Breast epithelium (tissue), 4 donors: Measurements from ENCODE around the gene AGAP9. TPM values are rescaled to one million over a fixed set of nuclear protein-coding genes. Genes with fewer than 3 reads are reported as not detected.
"Not testable (repeated sequence)": the region's sequence is repeated elsewhere in the genome, so short reads cannot be mapped to it uniquely, and the experiment has no call there.

Experiments
- DNase-seq, 2 donors: peaks; one replicate each; pipeline ENCODE4 v3.0.0-alpha.2; 2019; ENCODE audit warnings: low spot score in 2 of 2
- H3K27ac ChIP-seq, 2 donors: fragments of 200-600 bp; sonication (generic) in 1 of 2; one replicate each; pipeline ENCODE4 v1.5.1; 2016 to 2019; ENCODE audit warnings: mild to moderate bottlenecking in 1 of 2
- H3K27me3 ChIP-seq, 2 donors: fragments of 200-600 bp; sonication (generic) in 1 of 2; one replicate each; pipeline versions ENCODE4 v1.5.1 to v1.6.0; 2017 to 2019; ENCODE audit warnings: control low read depth in 1 of 2, mild to moderate bottlenecking in 1 of 2
- H3K36me3 ChIP-seq: fragments of 200-600 bp; one replicate; pipeline ENCODE4 v1.5.1; 2019
- H3K4me1 ChIP-seq, 2 donors: fragments of 200-600 bp; sonication (generic); one replicate each; pipeline ENCODE4 v1.5.1; 2016 to 2019; ENCODE audit warnings: control low read depth in 1 of 2
- H3K4me3 ChIP-seq, 3 donors: fragments of 200-600 bp; sonication (generic); 1 replicate in 2 of 3; 2 replicates in 1 of 3; pipeline ENCODE4 v1.5.1; 2016 to 2019; ENCODE audit warnings: mild to moderate bottlenecking in 3 of 3, moderate library complexity in 2 of 3
- H3K9me3 ChIP-seq, 2 donors: fragments of 200-600 bp; sonication (generic) in 1 of 2; one replicate each; pipeline ENCODE4 v1.5.1; 2016 to 2019; ENCODE audit warnings: control low read depth in 1 of 2
- POLR2A ChIP-seq: fragments of 450-650 bp; IDR thresholded peaks from one replicate; pipeline ENCODE4 v1.6.1; 2016; ENCODE audit warnings: antibody characterized with exemption, mild to moderate bottlenecking, moderate library complexity
- POLR2AphosphoS5 ChIP-seq, 3 donors: sonication (generic); formaldehyde crosslinking; IDR thresholded peaks; one replicate each; pipeline ENCODE4 v1.6.1; 2017; ENCODE audit warnings: antibody characterized with exemption in 3 of 3
- intact Hi-C: fragments of 100-400 bp; cut with DNase I; formaldehyde crosslinking; loops from one replicate; pipeline ENCODE4 v1.15.1; 2023; ENCODE audit warnings: low total_unique reads
- total RNA-seq, 3 donors: library from RNA; depleted of rRNA; stranded (reverse); fragments of >200 nt; gene quantifications; one replicate each; pipeline ENCODE4 v1.1.0, GENCODE V29; 2016
- TF ChIP-seq, protein P1 (sequence below), 3 donors: fragments of 450-650 bp; IDR thresholded peaks; one replicate each; pipeline ENCODE4 v1.5.1; 2016 to 2017; ENCODE audit warnings: antibody characterized with exemption in 3 of 3, mild to moderate bottlenecking in 3 of 3, moderate library complexity in 3 of 3

The AGAP9 gene
- total RNA-seq, 3 donors from 2014 or later: 5.8 to 21.0 (median 6.0) TPM

DNA sequence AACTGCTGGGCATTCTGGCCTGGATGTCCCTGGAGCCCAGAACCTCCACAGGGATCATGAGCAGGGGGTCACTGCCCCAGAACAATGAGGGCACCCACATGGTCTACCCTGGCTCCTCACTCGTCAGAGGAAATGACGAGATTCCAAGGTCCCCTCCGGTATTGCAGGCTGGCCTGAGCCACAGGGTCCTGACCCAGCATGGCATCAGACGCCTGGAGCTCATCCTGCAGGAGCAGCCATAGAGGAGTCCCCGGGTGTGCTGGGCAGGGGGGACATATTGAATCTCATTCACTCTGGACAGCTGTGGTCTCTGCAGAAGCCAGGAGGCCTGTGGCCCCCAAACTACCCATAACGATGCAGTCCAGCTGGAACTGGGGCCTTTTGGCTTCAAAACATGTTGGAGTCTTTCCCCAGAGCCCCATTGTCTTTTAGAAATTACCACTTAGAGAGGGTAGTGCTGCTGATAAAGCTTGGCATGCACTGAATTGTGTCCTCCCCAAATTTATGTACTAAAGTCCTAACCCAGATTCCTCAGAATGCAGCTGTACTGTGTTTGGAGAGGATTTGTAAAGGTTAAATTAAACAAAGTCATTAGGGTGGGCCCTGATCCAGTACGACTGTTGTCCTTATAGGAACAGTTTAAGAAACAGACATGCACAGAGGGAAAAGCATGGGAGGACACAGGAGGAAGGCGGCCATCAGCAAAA, 67.2 kb downstream of the AGAP9 start:
- Histone ChIP-seq H3K27me3 (no peaks in the 10 kb centered on the region), H3K27ac (no peak overlapping the region), H3K36me3 (no peaks in the 10 kb centered on the region), H3K4me1 (no peaks in the 10 kb centered on the region), H3K4me3 (no peak overlapping the region), H3K9me3 (no peaks in the 10 kb centered on the region)
- TF ChIP-seq POLR2AphosphoS5 (IDR thresholded peaks at IDR 0.05): no peak
- intact Hi-C loops: no loop called here
- peak in 1 of 2 donors; percentile 6 for DNase-seq

DNA sequence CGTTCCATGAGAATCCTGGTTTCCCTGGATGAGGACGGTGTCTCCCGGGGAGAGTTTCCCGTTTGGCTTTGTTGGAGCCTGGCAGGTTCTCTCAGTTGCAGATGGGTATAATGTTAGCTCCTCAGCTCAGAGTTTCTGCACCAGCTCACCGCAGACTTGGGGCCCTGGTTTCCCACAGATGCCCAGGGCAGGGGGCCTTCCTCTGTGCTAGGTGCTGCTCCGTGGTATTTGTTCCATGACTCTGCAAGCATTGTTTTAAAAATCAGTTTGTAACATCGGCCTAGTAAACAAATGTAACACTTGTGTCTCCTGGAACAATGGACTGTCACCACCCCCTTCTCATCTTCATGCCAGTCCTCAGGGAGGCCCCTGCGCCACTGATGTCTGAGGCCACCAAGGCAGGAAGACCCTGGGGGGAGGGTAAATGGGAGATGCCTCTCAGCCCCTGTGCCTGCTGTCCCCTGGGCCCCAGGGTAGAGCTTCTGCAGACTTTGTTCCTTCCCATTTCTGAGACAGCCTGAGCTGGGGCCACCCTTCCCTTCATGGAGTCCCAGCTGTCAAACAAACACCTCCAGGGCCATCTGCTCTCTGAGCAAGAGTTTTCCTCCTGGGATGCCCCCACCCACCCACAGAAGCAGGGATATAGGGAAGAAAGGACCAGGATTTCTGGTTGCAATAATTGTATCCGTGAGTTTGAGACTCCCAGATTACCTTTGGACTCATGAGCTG, 67.9 kb downstream of the AGAP9 start:
- H3K36me3 ChIP-seq, H3K27me3 ChIP-seq, H3K27ac ChIP-seq, H3K9me3 ChIP-seq, H3K4me3 ChIP-seq, intact Hi-C loops, H3K4me1 ChIP-seq: not testable (repeated sequence)
- peak in 1 of 2 donors; percentile 4 for DNase-seq

DNA sequence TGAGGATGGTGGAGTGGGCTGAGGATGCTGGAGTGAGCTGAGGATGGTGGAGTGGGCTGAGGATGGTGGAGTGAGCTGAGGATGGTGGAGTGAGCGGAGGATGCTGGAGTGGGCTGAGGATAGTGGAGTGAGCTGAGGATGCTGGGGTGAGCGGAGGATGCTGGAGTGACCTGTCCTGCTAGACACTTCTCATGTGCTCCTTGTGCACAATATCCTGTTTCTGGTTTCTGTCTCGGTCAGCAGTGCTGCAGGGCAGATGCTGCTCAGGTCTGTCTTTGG, 68.7 kb downstream of the AGAP9 start:
- Histone ChIP-seq H3K27me3 (no peaks in the 10 kb centered on the region), H3K27ac (no peak overlapping the region), H3K4me1 (no peaks in the 10 kb centered on the region), H3K9me3 (no peaks in the 10 kb centered on the region), H3K4me3 (no peak overlapping the region), H3K36me3 (no peaks in the 10 kb centered on the region)
- TF ChIP-seq, protein P1, sequence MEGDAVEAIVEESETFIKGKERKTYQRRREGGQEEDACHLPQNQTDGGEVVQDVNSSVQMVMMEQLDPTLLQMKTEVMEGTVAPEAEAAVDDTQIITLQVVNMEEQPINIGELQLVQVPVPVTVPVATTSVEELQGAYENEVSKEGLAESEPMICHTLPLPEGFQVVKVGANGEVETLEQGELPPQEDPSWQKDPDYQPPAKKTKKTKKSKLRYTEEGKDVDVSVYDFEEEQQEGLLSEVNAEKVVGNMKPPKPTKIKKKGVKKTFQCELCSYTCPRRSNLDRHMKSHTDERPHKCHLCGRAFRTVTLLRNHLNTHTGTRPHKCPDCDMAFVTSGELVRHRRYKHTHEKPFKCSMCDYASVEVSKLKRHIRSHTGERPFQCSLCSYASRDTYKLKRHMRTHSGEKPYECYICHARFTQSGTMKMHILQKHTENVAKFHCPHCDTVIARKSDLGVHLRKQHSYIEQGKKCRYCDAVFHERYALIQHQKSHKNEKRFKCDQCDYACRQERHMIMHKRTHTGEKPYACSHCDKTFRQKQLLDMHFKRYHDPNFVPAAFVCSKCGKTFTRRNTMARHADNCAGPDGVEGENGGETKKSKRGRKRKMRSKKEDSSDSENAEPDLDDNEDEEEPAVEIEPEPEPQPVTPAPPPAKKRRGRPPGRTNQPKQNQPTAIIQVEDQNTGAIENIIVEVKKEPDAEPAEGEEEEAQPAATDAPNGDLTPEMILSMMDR (IDR thresholded peaks at IDR 0.05): no peak
- TF ChIP-seq POLR2A: no peak
- TF ChIP-seq POLR2AphosphoS5 (IDR thresholded peaks at IDR 0.05): no peak
- intact Hi-C loops: no loop called here
- DNase-seq: peak in 1 of 2 donors; percentile 7

DNA sequence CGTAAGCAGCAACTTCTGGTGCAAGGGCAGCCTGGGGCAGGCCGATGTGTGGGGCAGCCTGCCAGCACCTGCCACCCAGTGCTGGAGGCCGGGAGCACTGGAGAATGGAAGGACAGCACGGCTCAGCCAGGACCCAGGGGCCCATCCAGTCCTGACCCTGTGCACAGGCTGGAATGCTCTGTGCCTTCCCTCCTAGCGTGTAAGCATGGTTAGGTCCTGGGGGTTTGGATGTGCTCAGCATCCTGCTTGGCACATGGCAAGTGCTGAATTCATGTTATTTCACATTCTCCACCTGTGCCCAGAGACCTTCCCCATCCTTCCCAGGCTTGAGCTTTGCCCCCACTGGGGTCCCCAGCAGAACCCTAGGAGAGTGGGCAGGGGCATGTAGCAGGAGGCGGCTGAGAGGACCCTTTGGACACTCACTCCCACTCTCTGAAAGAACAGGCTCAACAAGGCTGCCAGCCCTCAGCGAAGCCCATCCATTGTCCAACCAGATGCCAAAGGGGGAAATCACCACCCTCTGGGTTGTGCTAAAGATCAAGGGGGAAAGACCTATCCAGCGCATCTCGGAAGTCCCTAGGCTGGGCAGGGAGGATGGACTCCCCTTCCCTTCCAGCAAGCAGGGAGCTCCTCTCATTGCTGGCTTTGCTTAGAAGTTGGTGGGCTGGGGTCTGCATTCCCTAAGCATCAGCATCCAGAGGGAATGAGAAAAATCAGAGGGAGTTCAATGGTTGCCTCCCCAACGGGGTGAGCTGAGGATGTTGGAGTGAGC, 69.2 kb downstream of the AGAP9 start:
- Histone ChIP-seq H3K9me3 (no peaks in the 10 kb centered on the region), H3K27ac (no peak overlapping the region), H3K4me1 (no peaks in the 10 kb centered on the region), H3K36me3 (no peaks in the 10 kb centered on the region), H3K4me3 (no peak overlapping the region), H3K27me3 (no peaks in the 10 kb centered on the region)
- intact Hi-C loops: no loop called here
- no peak for DNase-seq
- no peak for TF ChIP-seq POLR2A
- TF ChIP-seq, protein P1 (IDR thresholded peaks at IDR 0.05): no peak

DNA sequence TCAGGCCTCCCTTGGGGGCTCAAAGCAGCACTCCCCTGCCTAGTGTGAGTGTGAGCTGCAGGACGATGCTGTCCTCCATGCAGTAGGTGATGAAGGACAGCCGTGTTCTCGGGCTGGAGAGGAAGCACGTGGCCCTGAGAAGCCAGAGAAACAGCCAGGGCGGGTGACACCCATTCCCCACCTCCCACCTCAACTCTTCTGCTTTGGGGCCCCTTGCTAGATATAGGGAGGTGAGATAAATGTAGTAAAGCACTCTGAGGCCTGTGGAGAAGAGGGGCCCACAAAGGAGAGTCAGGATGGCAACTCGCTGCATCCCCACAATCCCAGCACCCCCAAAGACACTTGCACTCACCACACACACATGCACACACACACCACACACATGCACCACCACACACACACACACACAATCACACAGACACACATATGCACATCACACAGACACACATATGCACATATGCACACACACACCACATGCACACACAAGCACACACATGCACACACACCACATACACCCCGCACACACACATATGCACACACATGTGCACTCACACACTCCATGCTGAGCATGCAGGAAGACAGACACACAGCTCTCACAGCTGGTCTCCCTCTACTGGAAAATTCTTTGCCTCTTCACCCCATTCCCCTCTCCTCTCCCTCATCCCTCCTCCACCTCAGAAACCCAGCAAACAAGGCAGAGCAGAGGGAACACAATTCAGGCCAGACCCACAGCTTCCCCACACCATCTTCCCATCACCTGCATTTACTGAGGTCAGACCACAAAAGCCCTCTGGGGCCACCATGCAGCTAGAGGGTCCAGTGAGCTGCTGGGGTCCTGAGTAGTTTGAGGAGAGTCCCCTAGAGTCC, 70.1 kb downstream of the AGAP9 start:
- TF ChIP-seq POLR2AphosphoS5 (IDR thresholded peaks at IDR 0.05) (no peak), POLR2A (no peak)
- TF ChIP-seq, protein P1 (IDR thresholded peaks at IDR 0.05): no peak
- Histone ChIP-seq H3K27ac (no peak overlapping the region), H3K36me3 (no peaks in the 10 kb centered on the region), H3K4me1 (no peaks in the 10 kb centered on the region), H3K9me3 (no peaks in the 10 kb centered on the region), H3K27me3 (no peaks in the 10 kb centered on the region), H3K4me3 (no peak overlapping the region)
- intact Hi-C loops: no loop called here
- peak in 1 of 2 donors; percentile 10 for DNase-seq
